Neural crest cell (in vitro differentiated cells): Measurements from ENCODE around the gene PCNX2. TPM values are rescaled to one million over a fixed set of nuclear protein-coding genes. Genes with fewer than 3 reads are reported as not detected.

ENCODE experiments used
- DNase-seq: peaks from one replicate; pipeline ENCODE4 v3.0.0; 2021; ENCODE audit warnings: low read depth, mixed read lengths, low spot score
- H3K27ac Mint-ChIP-seq: one replicate; pipeline ENCODE4 v1.8.0; 2021; ENCODE audit warnings: mild to moderate bottlenecking, mixed read lengths; ENCODE audit not compliant: unreplicated experiment
- H3K27me3 Mint-ChIP-seq: 2 replicates; pipeline ENCODE4 v1.8.0; 2021; ENCODE audit warnings: low read depth, mild to moderate bottlenecking, mixed read lengths
- H3K36me3 Mint-ChIP-seq: 2 replicates; pipeline ENCODE4 v1.8.0; 2021; ENCODE audit warnings: low read depth, mild to moderate bottlenecking, mixed read lengths
- H3K4me1 Mint-ChIP-seq: 2 replicates; pipeline ENCODE4 v1.8.0; 2021; ENCODE audit warnings: mixed read lengths
- H3K4me3 Mint-ChIP-seq: one replicate; pipeline ENCODE4 v1.8.0; 2021; ENCODE audit warnings: mild to moderate bottlenecking, mixed read lengths
- H3K9me3 Mint-ChIP-seq: 2 replicates; pipeline ENCODE4 v1.8.0; 2021; ENCODE audit warnings: mixed read lengths
- CTCF ChIP-seq: fragments of 200-600 bp; sonication (generic); conservative IDR thresholded peaks from 2 replicates; pipeline ENCODE4 v1.5.0; 2021; ENCODE audit warnings: antibody characterized with exemption, mild to moderate bottlenecking
- total RNA-seq: library from RNA; stranded (reverse); gene quantifications from 2 replicates; pipeline ENCODE4 v1.2.1, GENCODE V29; 2021

PCNX2 gene
- total RNA-seq, 1 donor from 2014 or later = 13.6 TPM

DNA sequence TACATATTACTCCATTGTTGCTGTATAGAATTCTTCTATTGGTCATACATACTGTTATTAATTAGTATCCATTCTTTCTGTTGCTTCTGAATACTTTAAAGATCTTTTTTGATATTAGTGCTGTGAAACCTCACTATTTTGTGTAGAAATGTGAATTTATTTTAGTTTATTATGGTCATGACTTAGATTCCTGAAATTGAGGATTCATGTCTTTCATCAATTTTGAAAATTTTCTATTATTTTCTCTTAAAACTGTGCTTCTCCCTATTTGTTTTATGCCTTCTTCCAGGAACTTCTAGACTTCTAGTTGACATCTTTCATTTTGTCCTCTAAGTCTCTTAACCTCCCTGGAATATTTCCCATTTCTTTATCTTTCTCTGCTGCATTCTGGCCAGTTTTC lies 232.1 kb downstream of the PCNX2 start:
- H3K4me3 Mint-ChIP-seq = no peak overlapping the region
- no peaks in the 10 kb centered on the region for H3K4me1 Mint-ChIP-seq
- H3K27me3 Mint-ChIP-seq = no peaks in the 10 kb centered on the region
- peaks cover 10% of the 10 kb centered on the region for H3K9me3 Mint-ChIP-seq
- DNase-seq = no peak
- H3K27ac Mint-ChIP-seq = no peak overlapping the region
- peaks cover 22% of the 10 kb centered on the region for H3K36me3 Mint-ChIP-seq
- no peak for TF ChIP-seq CTCF

- no peak for TF ChIP-seq CTCF
- H3K36me3 Mint-ChIP-seq = peaks cover 18% of the 10 kb centered on the region
- peaks cover 6% of the 10 kb centered on the region for H3K9me3 Mint-ChIP-seq
- H3K27me3 Mint-ChIP-seq = no peaks in the 10 kb centered on the region
- no peaks in the 10 kb centered on the region for H3K4me1 Mint-ChIP-seq
- no peak for DNase-seq
- no peak overlapping the region for H3K27ac Mint-ChIP-seq
- H3K4me3 Mint-ChIP-seq = no peak overlapping the region
Observed at GRCh38 chr1:233061265-233061664, 234.3 kb downstream of the PCNX2 start.

DNA sequence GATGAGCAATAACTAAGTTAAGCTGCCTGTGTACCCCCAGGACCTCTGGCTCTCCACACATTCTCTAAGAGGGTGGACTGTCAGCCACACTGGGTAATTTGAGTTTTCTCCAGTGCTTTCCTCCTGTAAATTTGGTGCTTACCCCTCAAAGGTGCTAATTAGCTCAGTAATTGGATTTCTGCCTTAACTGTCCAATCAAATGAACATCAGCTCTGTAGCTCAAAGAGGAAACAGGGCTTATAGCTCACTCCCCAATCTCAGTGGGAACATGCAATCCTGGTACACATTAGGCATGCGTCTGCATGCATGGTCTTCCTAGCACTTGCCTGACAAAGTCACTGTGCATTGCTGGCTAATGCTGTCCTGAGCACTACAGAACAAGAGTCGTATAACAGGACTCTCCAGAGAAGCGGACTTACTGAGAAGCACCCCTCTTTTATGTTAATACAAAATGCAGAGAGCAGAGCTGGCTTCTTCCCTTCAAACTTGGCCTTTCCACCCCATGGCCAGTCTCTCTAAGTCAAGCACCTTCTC lies 235.0 kb downstream of the PCNX2 start:
- no peak overlapping the region for H3K27ac Mint-ChIP-seq
- H3K4me3 Mint-ChIP-seq = no peak overlapping the region

GRCh38 chr1:233057836-233058235 lies 237.7 kb downstream of the PCNX2 start:
- no peaks in the 10 kb centered on the region for H3K9me3 Mint-ChIP-seq
- H3K27ac Mint-ChIP-seq = no peak overlapping the region
- H3K4me3 Mint-ChIP-seq = no peak overlapping the region
- no peak for DNase-seq
- no peaks in the 10 kb centered on the region for H3K27me3 Mint-ChIP-seq
- no peak for TF ChIP-seq CTCF
- no peaks in the 10 kb centered on the region for H3K4me1 Mint-ChIP-seq
- H3K36me3 Mint-ChIP-seq = peaks cover 13% of the 10 kb centered on the region

More for the DNA sequence above, 235.0 kb downstream of the PCNX2 start:
- H3K4me1 Mint-ChIP-seq = no peaks in the 10 kb centered on the region
- TF ChIP-seq CTCF = no peak
- H3K36me3 Mint-ChIP-seq = peaks cover 17% of the 10 kb centered on the region
- H3K27me3 Mint-ChIP-seq = no peaks in the 10 kb centered on the region
- DNase-seq = no peak
- H3K9me3 Mint-ChIP-seq = peaks cover 6% of the 10 kb centered on the region

GRCh38 chr1:233055879-233056641 lies 239.5 kb downstream of the PCNX2 start:
- no peaks in the 10 kb centered on the region for H3K27me3 Mint-ChIP-seq
- no peak for TF ChIP-seq CTCF
- no peak for DNase-seq
- H3K4me3 Mint-ChIP-seq = no peak overlapping the region
- H3K4me1 Mint-ChIP-seq = no peaks in the 10 kb centered on the region
- H3K36me3 Mint-ChIP-seq = peaks cover 15% of the 10 kb centered on the region
- no peaks in the 10 kb centered on the region for H3K9me3 Mint-ChIP-seq
- no peak overlapping the region for H3K27ac Mint-ChIP-seq
